HG03280 (cell line): ENCODE results near the gene RTN1.
A peak's percentile ranks its signal among the peaks of the same experiment; 100 is the strongest.

ENCODE experiments used
- ATAC-seq: cut with Tn5 transposase; IDR thresholded peaks from one replicate; pipeline ENCODE4 v1.9.1; 2021; ENCODE audit warnings: mild to moderate bottlenecking, moderate library complexity; ENCODE audit not compliant: unreplicated experiment

RTN1 gene

DNA sequence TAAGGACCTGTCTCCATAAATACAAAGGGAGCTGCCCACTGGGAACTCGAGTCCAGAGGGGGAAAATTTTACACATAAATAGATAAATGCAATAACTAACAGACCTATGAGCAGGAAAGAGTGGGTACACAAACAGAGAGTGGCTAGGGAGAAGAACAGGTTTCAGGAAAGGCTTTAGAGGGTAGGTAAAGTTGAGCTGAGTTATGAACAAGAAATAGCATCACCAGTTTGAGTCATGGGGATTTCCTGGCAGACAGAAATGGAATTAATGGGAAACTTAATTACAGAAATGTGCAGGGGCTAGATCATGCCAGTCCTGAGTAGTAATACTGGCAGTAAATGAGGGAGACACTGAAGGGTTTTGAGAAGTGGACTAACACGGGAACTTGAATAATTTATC is 236.0 kb downstream of the RTN1 start:
- ATAC-seq: no peak

DNA sequence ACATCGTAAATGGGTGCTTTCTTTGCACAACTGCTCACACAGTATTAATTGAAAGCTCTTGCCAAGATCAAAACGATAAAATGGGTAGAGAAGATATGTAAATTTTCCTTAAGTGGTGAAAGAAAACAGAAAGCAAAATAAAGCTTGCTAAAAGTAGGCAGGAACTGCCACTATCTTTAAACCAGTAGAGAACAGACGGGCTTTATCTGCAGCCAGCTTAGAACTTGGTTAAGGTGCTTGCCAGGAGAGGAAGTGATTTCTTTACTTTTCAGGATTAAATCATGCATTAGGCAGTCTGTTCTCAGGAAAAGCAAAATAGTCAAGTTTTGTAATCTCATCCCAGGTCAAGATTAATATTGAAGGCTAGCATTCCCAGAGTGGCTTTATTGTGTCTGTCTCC is 237.1 kb downstream of the RTN1 start:
- no peak for ATAC-seq

DNA sequence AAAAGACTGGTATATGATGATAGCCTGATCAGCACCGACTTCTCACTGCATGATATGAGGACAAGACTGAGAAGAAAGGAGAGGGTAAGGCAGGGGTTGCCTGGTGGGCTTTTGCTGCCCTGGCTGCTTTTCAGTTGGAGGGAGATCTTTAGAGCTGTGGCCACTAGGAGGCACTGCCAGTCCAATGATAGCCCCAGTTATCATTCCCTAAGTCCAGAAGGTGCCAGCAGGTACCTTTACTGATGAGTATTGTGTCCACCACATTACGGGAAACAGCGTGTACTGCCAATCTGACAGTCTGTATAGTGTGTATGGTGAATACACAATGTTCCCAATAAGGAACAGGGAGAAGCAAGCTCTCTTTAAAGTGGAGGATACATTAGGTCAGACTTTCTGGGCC is 238.2 kb downstream of the RTN1 start:
- ATAC-seq: peak; percentile 70

DNA sequence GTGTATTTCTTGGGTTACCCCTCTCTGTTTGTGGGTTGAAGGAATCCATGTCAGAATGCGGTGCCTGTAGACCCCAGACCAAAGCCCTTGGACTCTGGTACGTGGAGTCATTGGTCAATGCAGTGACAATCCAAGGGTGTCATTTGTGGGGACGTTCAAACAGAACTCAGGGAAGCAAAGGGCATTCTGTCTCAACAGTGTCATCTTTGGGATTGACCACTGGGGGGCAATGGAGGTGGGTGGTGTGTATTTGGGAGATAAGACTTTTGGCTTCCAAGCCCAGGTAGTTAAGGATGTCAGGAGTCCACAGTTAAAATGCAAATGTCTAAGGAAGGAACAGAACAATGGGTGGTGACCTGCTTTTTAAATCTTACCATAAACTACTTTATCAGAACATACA is 239.3 kb downstream of the RTN1 start:
- no peak for ATAC-seq

- no peak for ATAC-seq
Observed at GRCh38 chr14:59630288-59630963, 240.2 kb downstream of the RTN1 start.

GRCh38 chr14:59629444-59630287 is 240.9 kb downstream of the RTN1 start:
- no peak for ATAC-seq

DNA sequence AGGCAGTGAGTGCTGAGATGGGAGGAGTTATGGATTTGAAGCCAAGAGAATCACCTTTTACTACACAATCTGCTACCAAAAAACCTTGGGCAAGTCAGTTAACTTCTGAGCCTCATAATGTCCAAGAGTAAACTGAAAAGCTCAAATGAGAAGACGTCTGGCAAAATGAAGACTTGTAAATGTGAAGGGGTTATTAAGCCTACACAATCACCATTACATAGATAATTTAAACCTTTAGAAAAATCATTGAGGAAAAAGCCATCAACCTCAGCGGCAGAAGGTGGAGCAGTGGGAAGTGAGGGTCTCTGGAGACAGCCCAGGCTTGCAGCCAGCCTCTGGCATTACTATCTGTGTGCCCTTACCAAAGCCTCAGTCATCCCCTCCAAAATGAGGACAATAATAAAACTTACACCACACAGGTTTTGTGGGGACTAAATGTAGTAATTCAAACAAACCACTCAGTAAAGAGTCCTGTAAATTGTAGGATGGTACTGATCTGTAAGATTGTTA is 243.5 kb downstream of the RTN1 start:
- ATAC-seq: no peak

GRCh38 chr14:59622631-59623030 is 247.9 kb downstream of the RTN1 start:
- ATAC-seq: no peak

DNA sequence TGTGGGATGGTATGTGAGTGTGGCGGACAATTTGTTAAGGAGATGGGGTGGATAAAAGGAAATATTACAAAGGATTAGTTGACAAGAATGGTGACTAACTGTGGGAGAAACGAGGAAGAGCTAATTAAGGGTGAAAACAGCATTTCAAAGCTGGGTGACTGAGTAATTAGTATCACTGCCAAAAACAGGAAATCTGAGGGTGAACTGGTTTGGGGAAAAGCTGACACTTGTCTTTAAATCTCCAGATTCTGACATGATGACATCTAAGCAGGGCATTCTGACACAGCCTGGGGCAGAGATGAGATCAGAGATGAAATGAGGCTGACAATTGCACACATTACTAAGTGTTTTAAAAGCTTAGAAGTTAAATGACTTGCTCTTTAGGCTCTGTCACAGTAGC is 251.5 kb downstream of the RTN1 start:
- no peak for ATAC-seq

DNA sequence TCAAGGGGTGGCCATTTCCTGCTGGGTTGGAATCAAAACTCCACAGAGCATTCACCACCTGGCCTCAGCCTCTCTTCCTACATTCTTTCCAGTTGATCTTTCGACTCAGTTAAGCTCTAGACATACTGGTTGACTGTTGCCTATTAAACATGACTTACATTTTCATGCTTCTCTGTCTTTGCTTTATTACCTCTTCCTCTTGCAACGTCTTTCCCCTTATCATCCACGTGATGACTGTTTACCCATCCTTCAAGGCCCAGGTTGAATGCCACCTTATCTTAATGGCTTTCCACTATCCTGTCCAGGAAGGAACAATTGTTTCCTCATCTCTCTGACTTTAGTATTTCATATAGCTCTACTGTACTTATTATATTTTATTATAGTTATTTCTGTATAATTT is 269.5 kb downstream of the RTN1 start:
- ATAC-seq: no peak

- no peak for ATAC-seq
Observed at GRCh38 chr14:59600211-59600945, 270.2 kb downstream of the RTN1 start.

GRCh38 chr14:59595071-59595470 is 275.5 kb downstream of the RTN1 start:
- ATAC-seq: no peak

DNA sequence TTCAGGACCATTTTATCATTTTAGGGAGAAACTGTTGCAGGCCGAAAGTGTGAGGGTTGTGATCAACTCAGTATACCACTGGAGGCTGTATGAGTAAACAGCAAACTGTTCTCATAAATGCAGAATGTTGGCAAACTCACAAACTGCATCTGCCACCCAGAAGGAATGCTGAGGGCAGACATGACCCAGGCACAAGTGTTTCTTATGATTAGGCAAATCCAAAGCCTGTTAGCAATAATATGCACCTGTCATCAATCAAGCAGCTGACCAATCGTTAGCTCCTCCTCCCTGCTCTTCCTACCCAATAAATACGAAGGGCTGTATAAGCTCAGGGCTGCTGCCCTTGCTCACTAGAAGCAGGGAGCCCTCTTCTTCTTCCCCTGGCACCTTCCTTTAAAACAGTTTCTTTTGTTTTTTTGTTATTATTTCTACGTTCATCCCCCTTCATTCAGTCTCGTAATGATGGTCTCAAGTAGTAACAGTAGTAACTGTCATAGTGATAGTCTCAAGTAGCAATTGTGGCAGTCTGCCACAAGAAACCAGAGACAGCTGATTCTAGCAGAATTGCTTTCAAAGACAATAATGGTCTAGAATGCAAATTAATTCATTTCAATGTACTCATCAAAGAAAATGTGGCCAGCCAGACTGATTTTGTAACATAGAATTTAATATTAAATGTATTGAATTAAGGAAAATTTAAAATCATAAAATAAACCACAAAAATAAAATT is 278.8 kb downstream of the RTN1 start:
- ATAC-seq: no peak

DNA sequence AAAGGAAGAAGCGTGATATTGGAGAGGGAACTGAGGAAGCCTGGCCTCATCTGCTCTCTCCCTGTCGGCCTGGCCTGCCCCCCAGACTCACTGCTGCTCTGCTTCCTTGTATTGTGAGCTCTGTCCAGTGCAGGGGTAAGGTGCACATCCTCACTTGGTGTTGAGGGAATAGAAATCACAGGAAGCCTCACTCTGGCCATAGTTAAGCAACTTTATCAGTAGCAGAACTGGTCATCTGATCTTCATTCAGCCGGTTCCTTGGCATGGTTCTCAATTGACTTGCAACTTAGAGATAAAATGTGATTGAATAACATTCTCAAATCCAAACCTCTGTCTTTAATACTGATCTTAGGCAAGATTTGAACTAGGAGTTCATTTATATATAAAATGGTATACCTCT is 282.5 kb downstream of the RTN1 start:
- no peak for ATAC-seq

- no peak for ATAC-seq
Observed at GRCh38 chr14:59585891-59586554, 284.6 kb downstream of the RTN1 start.

DNA sequence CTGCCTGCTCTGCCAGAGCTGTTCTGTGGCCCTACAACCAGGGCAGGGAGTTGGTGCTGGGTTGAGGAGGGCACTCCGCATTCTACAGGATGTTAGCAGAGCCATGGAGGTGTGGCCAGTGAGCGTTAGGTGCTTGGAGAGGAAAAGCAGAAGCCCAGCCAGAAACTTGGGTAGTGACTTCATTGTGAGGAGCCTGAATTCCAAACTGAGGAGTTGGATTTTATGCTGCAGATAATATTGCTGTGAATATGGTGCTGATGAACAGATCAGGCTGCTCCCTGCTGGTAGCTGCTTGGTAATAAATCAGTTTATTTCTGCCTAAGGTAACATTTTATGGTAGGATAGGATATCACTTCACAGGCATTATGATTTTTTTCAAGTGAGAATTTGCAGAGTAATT is 286.8 kb downstream of the RTN1 start:
- no peak for ATAC-seq

GRCh38 chr14:59582845-59583509 is 287.6 kb downstream of the RTN1 start:
- no peak for ATAC-seq

DNA sequence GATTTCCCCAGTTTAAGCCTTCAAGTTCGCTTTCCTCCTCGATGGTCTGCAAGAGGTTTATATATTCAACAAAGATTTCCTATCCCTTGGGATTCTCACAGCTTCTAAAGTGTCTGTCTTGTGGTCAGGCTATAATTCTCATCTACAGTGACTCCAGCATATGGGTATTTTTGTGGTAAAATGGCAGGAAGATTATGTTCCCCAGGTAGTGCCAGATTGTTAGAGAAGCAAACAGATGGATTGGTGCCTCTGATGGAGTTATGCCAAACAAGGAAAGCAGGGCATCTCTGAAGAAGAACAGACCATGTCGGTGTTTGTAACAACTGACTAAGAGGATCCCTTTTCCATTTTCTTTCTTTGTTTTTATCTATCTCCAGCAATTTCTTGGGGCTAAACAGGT is 288.4 kb downstream of the RTN1 start:
- ATAC-seq: no peak

DNA sequence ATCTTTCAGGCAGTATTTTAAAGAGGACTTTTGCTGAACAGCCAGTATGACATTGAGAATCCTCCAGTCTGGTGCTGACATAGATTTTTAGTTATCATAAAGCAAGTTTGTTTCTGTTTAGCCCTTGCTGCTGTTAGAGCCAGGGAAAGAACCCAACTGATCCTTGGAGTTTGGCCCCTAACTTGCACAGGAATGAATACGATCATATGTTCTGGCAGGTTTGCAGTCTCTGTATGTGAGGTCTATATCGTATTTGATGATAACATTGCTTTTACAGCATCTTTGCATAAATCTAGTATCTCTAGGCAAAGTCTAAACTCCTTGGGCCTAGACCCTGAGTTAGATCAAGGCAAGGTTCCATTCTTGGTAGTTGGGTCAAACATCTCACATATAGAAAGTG is 289.7 kb downstream of the RTN1 start:
- ATAC-seq: no peak
